HG02588 (cell line): Measurements from ENCODE around the gene NLRP12.
"Not testable (repeated sequence)": the region's sequence is repeated elsewhere in the genome, so short reads cannot be mapped to it uniquely, and the experiment has no call there.

Experiments used
- ATAC-seq: cut with Tn5 transposase; IDR thresholded peaks from one replicate; pipeline ENCODE4 v1.9.1; 2021; ENCODE audit warnings: mild to moderate bottlenecking, moderate library complexity; ENCODE audit not compliant: unreplicated experiment

Gene NLRP12

DNA sequence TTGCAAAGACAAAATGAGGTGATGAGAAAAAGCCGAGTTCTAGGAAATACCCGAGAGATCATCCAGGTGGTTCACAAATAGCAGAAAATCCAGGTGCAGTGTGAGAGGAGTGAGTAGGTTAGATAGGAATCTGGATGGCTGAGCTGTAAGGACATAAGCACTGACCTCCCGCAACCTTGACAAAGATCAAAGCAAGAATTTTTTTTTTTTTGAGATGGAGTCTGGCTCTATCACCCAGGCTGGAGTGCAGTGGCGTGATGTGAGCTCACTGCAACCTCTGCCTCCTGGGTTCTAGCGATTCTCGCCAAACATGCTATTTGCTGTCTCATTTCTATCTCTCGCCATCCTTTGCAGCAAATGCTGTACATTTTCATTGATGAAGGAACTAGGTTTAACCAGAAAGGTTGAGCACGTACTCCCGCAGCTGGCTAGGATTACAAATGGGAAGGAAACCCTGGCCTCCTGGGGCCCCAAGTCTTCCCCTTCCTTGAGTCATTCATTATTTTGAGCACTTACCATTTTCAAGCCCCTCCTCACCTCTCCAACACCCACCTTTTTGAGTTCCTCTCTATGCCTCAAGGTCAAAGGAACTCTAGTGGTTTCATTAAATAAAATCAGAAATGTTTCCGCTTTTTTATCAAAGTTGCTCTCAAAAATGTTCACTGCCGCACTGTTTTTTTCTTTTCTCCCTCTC, 38.8 kb downstream of the NLRP12 start:
- no peak for ATAC-seq

DNA sequence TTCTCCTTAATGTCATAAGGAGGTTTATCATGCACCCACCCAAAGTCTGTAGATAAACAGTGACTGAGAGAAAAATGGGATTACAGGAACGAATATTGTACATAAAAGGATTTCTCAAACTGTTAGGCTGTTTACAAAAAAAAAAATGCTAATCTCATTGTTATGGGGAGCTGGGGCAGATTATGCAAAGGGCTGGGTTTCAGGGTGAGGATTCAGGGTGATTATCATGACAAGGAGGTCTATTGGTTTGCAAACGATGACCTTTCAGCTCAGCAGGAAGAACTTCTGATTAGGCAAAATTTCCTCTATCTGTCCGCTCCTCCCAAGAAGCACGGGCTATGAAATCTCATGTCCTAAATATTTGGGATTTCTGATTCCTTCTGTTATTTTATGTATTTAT, 41.4 kb downstream of the NLRP12 start:
- ATAC-seq, result no peak

DNA sequence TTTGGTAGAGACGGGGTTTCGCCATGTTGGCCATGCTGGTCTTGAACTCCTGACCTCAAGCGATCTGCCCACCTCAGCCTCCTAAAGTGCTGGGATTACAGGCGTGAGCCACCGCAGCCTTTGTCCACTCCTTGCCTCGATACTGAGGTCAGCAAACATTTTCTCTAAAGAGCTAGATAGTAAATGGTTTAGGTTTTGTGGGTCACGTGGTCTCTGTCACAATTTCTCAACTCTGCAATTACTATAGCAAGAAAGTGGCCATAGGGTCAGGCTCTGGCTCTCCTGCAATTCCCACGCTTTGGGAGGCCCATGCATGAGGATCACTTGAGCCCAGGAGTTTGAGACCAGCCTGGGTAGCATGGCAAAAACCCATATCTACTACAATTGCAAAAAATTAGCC, 42.8 kb downstream of the NLRP12 start:
- ATAC-seq, result not testable (repeated sequence)

DNA sequence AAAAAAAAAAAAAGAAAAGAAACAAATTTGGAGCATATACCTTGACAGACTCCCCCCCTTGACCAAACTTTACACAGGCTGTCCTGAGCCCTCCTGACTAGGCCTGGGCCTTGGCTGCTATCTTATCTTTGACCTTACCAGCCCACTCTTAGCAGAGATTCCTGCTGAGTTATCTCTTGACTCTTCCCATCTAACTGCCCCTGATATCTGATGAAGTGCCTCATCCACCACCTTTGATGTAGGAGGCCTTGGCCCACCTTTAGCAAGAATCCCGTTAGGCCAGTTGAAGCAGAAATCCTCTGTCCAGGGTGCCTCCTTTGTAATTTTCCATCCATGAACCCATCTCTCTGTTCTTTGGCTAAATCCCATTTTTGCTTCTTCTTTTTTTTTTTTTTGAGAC, 43.6 kb downstream of the NLRP12 start:
- no peak for ATAC-seq

DNA sequence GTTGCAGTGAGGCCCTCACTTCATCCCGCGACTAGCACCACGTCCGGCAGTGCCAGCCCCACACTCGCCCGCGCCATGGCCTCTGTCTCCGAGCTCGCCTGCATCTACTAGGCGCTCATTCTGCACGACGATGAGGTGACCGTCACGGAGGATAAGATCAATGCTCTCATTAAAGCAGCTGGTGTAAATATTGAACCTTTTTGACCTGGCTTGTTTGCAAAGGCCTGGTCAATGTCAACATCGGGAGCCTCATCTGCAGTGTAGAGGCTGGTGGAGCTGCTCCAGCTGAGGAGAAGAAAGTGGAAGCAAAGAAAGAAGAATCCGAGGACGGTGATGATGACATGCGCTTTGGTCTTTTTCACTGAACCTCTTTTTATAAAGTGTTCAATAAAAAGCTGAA, 48.6 kb downstream of the NLRP12 start:
- ATAC-seq, result no peak

DNA sequence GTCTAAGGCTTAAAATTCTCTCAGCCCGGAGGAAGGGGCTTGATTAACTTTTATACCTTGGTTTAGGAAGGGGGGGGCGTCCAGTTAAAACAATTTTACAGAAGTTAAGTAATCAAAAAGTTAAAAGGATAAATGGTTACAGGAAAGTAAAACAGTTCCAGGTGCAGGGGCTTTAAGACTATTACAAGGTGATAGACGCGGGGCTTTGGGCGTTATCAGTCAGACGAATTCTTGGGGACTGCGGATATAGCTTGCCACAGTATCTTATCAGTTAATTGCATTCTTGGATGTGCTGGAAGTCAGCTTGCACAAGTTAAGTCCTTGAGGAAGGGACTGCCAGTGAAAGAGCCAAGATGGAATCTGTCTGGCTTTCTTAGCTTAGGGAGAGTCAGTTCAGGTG, 49.6 kb downstream of the NLRP12 start:
- ATAC-seq, result not testable (repeated sequence)

DNA sequence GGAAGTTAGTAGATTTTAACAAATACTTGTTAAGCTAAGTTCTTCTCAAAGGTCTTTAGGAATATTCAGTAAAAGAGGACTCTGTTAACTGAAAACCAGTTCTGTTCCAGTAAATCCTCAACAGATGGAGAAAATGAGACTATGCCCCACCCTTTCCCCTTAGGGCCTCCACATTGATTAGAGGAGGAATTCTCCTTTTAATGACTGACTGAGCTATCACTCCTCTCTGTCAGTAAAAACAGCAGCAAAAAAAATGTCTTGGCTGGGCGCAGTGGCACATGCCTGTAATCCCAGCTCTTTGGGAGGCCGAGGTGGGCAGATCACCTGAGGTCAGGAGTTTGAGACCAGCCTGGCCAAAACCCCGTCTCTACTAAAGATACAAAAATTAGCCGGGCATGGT, 50.1 kb downstream of the NLRP12 start:
- ATAC-seq, result no peak

DNA sequence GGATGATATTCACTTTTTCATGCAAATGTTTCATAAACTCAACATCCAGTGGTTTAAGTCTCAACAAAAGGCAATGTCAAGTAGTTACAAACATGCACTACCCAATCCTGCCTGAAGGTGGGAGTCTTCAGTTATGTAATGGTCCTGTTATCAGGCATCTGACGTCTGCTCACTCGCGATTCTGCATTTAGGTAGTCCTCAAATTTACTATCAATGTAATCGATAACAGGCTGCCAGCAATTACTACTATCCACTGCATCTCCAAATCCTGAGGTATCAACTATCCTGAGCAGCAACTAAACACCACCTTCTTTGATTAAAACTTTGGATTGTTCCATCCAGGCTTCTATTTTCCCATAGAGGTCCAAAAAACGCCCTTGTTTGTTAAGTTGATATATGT, 51.2 kb downstream of the NLRP12 start:
- no peak for ATAC-seq

DNA sequence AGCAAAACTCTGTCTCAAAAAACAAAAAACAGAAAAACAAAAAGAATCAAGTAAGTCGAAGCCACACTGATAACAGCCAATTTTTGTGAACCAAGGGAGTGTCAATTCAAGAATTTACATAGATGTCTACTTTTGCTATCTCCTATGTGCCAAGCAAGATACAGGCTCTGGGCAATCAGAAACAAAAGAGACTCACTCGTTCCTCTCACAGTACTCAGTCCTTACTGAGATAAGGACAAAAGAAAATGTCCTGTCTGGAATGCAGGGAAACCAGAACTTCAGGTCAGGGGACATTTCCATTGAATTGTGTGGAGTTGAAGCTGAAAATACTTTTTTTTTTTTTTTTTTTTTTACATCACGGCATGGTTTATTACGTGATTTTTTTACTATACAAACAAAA, 53.0 kb downstream of the NLRP12 start:
- ATAC-seq, result no peak

DNA sequence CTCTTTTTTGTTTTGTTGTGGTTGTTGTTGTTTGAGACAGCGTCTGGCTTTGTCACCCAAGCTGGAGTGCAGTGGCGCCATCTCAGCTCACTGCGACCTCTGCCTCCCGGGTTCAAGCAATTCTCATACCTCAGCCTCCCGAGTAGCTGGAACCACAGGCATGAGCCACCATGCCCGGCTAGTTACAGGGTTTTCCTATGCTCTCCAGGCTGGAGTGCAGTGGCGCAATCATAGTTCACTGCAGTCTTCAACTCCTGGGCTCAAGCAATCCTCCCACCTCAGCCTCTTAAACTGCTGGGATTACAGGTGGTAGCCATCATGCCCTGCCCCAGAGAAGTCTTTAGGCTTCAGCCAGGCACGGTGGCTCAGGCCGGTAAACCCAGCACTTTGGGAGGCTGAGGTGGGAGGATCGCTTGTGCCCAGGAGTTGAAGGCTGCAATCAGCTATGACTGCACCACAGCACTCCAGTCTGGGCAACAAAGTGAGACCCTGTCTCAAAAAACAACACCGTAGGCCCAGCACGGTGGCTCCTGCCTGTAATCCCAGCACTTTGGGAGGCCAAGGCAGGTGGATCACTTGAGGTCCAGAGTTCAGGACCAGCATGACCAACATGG, 54.3 kb downstream of the NLRP12 start:
- not testable (repeated sequence) for ATAC-seq

DNA sequence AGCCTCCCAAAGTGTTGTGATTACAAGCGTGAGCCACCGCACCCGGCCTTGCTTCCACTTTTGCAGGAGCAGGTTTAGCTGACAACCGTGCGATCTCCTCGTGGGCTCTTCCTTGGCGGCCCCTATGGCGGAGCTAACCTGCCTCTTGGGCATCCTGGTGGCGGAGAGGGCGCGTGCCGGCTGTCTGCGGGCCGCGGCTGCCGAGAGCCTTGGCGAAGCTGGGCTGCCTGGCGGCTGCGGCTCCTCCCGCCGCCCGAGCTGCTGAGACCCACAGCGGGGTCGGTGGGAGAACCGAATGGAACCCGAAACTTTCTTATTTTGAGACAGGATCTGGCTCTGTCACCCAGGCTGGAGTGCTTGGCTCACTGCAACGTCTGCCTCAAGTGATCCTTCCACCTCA, 55.7 kb downstream of the NLRP12 start:
- ATAC-seq, result no peak

DNA sequence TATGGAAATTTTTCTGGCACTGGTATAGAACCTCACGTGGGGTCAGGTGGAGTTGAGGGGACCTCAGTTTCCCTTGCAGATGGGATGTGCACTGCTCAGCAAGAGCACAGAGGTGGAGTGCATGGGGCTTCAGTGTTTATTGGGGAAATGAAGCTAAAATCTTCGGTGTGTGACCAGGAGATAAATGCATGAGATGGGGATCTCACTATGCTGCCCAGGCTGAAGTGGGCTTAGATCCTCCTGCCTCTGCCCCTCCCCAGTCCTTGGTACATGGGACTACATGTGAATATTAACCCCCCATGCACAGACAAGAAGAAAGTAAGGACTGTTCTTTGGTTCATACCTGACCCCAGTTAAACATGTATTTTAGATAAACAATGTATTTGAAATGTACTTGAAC, 65.1 kb downstream of the NLRP12 start:
- ATAC-seq, result not testable (repeated sequence)
